Progenitor cell of endocrine pancreas (in vitro differentiated cells): ENCODE measurements around the gene LGI1. TPM values are rescaled to one million over a fixed set of nuclear protein-coding genes. Genes with fewer than 3 reads are reported as not detected.

ENCODE experiments used
- DNase-seq: peaks from one replicate; pipeline ENCODE4 v3.0.0; 2021; ENCODE audit warnings: low spot score; ENCODE audit not compliant: unreplicated experiment
- H3K27ac Mint-ChIP-seq: 2 replicates; pipeline ENCODE4 v1.8.0; 2021; ENCODE audit warnings: mild to moderate bottlenecking, moderate library complexity, mixed read lengths
- H3K27me3 Mint-ChIP-seq: 2 replicates; pipeline ENCODE4 v1.8.0; 2021; ENCODE audit warnings: mixed read lengths
- H3K36me3 Mint-ChIP-seq: 2 replicates; pipeline ENCODE4 v1.8.0; 2022; ENCODE audit warnings: mixed read lengths; ENCODE audit not compliant: insufficient read depth
- H3K4me1 Mint-ChIP-seq: 2 replicates; pipeline ENCODE4 v1.8.0; 2021; ENCODE audit warnings: low read depth, mixed read lengths
- H3K4me3 Mint-ChIP-seq: 2 replicates; pipeline ENCODE4 v1.8.0; 2021; ENCODE audit warnings: low read depth, mild to moderate bottlenecking, moderate library complexity, mixed read lengths
- H3K9me3 Mint-ChIP-seq: 2 replicates; pipeline ENCODE4 v1.8.0; 2021; ENCODE audit warnings: low read depth, mixed read lengths
- CTCF ChIP-seq: fragments of 200-600 bp; sonication (generic); IDR thresholded peaks from one replicate; pipeline ENCODE4 v1.5.0; 2021; ENCODE audit warnings: antibody characterized with exemption, mild to moderate bottlenecking; ENCODE audit not compliant: unreplicated experiment
- total RNA-seq: library from RNA; stranded (reverse); gene quantifications from 2 replicates; pipeline ENCODE4 v1.2.1, GENCODE V29; 2021

The LGI1 gene
- total RNA-seq, 1 donor from 2014 or later, result not detected

DNA sequence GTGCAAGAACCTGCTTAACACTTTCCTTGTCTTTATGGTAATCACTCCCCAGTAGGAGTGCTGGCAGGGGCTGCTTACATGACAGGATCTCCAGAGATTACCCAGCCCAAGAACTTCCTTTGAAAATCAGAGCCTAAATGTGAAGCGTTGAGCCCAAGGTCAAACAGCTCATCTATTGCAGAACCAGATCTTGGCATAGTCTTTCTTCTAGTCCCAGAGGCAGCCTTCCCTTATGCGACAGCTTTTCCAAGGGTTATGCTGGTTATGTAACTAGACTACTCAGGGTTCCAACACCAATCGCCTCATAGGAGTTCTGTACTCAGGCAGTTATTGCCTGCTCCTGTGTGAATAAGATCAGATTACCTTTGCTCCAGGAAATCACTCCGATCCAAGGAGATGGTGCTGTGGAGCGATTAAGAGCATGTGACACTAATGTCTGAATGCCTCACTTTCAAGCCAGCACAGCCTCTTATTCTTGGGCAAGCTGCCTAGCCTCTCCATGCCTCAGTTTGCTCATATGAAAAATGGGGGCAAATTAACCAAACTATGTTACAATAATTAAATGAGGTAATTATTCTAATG lies 8.4 kb upstream of the LGI1 start:
- TF ChIP-seq CTCF, result no peak
- peaks cover 5% of the 10 kb centered on the region for H3K27me3 Mint-ChIP-seq
- no peak overlapping the region for H3K4me3 Mint-ChIP-seq
- no peaks in the 10 kb centered on the region for H3K9me3 Mint-ChIP-seq
- H3K27ac Mint-ChIP-seq, result no peak overlapping the region
- H3K4me1 Mint-ChIP-seq, result peaks cover 3% of the 10 kb centered on the region
- DNase-seq, result no peak
- H3K36me3 Mint-ChIP-seq, result no peaks in the 10 kb centered on the region

GRCh38 chr10:93751124-93751523 lies 6.6 kb upstream of the LGI1 start:
- no peaks in the 10 kb centered on the region for H3K9me3 Mint-ChIP-seq
- no peak overlapping the region for H3K27ac Mint-ChIP-seq
- H3K4me3 Mint-ChIP-seq, result no peak overlapping the region
- no peak for TF ChIP-seq CTCF
- no peaks in the 10 kb centered on the region for H3K36me3 Mint-ChIP-seq
- H3K4me1 Mint-ChIP-seq, result peaks cover 3% of the 10 kb centered on the region
- H3K27me3 Mint-ChIP-seq, result peaks cover 16% of the 10 kb centered on the region
- no peak for DNase-seq

- peaks cover 3% of the 10 kb centered on the region for H3K4me1 Mint-ChIP-seq
- no peak for DNase-seq
- H3K4me3 Mint-ChIP-seq, result no peak overlapping the region
- peaks cover 21% of the 10 kb centered on the region for H3K27me3 Mint-ChIP-seq
- H3K9me3 Mint-ChIP-seq, result no peaks in the 10 kb centered on the region
- H3K36me3 Mint-ChIP-seq, result no peaks in the 10 kb centered on the region
- no peak overlapping the region for H3K27ac Mint-ChIP-seq
- TF ChIP-seq CTCF, result no peak
Measured at GRCh38 chr10:93751832-93752231, 5.9 kb upstream of the LGI1 start.

DNA sequence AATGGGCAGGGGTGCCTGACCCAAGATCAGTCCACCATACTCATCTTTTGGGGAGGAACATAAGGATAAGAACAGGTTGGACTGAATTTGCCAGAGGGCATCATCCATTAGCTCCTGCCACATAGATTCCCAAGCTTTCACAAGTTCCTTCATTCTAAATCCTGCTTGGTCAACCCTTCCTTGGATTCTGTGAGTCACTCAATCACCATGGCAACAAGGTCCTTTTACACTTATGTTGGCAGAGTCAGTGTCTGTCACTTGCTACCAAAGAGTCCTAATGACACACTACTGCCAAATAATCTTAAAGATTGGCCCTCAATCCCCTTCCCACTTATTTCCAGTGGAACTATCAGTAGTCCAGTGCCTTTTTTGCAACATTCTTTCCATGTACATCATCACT lies 5.0 kb upstream of the LGI1 start:
- DNase-seq, result no peak
- TF ChIP-seq CTCF, result no peak
- Mint-ChIP-seq H3K36me3 (no peaks in the 10 kb centered on the region), H3K27ac (no peak overlapping the region), H3K4me3 (no peak overlapping the region), H3K4me1 (peaks cover 7% of the 10 kb centered on the region), H3K27me3 (peaks cover 29% of the 10 kb centered on the region), H3K9me3 (no peaks in the 10 kb centered on the region)

DNA sequence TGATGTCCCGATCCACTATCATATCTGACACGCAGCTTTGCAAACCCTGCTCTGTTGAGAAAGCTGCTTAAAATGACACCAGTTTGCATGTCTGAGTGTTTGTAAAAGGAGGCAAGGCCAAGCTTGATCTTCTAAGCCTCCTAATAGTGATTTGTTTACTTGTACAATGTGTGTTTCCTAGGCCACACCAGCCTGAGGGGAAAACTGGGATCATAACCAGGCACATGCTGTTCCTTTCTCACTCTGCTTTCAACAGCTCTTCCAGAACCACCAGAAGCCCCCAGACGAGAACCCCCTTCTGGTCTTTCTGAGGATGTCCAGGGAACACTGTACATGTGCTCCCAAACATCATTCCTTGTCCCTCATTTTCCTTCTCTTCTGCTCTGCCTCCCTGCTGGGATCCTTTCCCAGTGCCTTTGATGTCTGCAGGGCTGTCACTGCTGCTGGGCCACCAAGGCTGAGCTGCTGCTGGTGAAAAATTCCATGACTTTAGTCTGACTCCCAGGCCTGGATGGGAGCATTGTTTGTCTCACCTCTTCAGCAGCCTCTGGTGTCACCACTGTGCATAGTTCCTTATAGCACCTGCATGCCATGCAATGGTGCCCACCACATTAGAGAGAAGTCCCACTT lies 4.0 kb upstream of the LGI1 start:
- Mint-ChIP-seq H3K4me1 (peaks cover 17% of the 10 kb centered on the region), H3K27me3 (peaks cover 39% of the 10 kb centered on the region), H3K4me3 (no peak overlapping the region), H3K9me3 (no peaks in the 10 kb centered on the region), H3K36me3 (no peaks in the 10 kb centered on the region), H3K27ac (no peak overlapping the region)
- no peak for DNase-seq
- no peak for TF ChIP-seq CTCF
